ENCODE data around the gene TOLLIP. TPM values are rescaled to one million over a fixed set of nuclear protein-coding genes. Genes with fewer than 3 reads are reported as not detected.

TOLLIP gene
- total RNA-seq, 2 donors from 2014 or later, result 32.9 to 34.1 TPM

DNA sequence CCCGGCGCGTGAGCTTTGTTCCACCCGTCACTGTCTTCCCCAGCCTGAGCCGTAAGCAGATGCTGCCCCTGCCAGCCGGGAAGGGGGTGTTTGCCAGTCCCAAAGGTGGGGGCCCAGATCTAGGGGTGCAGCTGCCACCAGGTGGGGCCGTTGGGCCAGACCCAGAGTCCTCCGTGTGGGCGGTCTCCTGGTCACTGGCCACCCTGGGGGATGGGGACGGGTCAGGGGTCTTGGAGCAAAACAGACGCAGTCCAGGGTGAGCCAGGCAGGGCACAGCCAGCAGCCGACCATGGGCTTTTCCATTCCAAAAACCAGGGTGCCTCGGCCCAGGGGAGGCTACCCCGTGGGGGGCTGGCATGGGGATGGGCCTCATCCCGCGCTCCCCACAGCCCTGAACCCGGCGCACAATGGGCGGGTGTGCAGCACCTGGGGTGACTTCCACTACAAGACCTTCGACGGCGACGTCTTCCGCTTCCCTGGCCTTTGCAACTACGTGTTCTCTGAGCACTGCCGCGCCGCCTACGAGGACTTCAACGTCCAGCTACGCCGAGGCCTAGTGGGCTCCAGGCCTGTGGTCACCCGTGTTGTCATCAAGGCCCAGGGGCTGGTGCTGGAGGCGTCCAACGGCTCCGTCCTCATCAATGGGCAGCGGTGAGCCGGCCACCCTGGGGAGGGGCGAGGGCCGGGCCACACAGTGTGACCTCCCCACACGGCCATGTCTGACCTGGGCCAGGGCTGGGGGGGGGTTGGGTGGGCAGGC is 83.0 kb downstream of the TOLLIP start:
- Mint-ChIP-seq H3K36me3 (ENCODE audit: insufficient read depth in 2 of 2) (no peaks in the 10 kb centered on the region), H3K4me1 (ENCODE audit: low read depth) (no peaks in the 10 kb centered on the region), H3K4me3 (no peak overlapping the region), H3K27ac (no peak overlapping the region), H3K27me3 (ENCODE audit: low read depth) (no peaks in the 10 kb centered on the region), H3K9me3 (no peaks in the 10 kb centered on the region)
- ATAC-seq (replicated peaks in 1 of 2) (no peak), DNase-seq (peak in 1 of 2 donors; percentile 7)

DNA sequence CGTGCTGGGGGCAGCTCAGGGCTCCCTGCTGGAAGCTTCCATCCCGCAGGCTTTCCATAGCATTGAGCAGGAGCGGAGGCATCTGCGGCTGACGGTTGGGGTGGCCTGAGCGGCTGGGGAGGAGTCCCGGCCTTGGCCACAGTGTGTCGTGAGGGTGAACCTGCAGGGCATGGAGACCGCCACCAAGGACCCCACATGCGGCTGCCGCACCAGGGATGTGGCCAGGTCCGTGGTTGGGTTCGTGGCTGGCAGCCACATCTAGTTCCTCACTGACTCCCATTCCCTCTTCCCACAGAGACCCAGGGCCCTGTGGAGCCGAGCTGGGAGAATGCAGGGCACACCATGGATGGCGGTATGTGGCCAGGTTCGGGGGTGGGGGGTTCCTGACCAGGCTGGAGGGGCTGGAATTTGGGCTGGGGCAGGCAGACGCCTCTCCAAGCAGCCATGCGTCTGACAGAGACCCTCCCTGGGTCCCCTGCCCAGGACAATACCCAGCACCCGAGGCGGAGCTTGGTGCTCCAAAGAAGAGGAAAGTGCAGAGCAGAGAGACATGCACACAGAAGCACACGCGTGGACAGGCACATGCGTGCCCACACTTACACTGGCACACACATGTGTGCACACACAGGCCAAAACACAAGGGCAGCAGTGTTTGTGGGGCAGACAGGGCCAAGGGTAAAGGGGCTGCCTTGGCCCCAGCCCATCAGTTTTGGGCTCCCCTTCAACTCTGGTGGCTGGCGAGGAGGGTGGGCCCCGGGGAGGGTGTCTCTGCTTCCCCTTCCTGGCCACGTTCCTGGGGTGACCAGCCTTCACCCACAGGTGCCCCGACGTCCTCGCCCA is 83.8 kb downstream of the TOLLIP start:
- Mint-ChIP-seq H3K4me1 (ENCODE audit: low read depth) (no peaks in the 10 kb centered on the region), H3K36me3 (ENCODE audit: insufficient read depth in 2 of 2) (no peaks in the 10 kb centered on the region), H3K9me3 (no peaks in the 10 kb centered on the region), H3K27me3 (ENCODE audit: low read depth) (no peaks in the 10 kb centered on the region), H3K4me3 (no peak overlapping the region), H3K27ac (no peak overlapping the region)
- DNase-seq (no peak), ATAC-seq (replicated peaks in 1 of 2) (no peak)

DNA sequence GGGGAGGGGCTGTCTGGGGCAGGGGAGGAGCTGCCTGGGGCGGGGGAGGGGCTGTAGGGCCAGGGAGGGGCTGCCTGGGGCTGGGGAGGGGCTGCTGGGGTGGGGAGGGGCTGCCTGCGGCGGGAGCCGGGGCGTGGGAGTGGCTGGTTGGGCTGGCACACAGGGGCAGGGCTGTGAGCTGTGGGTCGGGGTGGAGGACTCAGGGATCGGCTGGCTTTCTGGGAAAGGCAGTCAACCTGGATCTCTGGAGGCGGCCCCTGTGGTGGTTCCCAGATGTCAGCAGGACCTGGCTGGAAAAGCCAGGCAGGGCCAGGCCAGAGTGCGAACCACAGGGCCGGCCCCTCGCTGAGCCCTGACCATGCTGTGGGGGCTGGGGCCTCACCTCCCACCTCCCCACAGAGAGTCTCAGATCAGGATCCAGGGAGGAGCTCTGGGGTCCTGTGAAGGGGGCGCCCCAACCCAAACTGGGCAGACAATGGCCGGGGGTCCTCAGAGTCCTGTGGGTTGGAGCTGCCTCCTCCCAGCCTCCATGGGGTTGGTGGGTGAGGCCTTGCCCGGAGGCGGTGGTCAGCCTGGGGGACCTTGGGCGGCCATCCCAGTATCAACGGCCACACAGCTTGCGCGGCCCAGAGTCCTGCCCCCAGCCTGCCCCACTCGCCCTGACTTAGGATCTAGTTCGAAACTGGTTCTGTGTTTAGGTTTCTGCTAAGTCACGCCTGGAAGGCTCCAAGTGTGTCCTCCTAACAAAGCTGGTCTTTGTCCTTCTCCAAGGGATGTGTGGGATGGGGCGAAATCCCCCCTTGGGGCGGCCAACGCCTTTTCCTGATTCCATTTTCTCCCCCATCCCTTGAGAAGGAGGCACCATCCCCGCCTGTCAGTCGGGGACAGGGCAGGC is 84.7 kb downstream of the TOLLIP start:
- ATAC-seq (replicated peaks in 1 of 2) (no peak), DNase-seq (no peak)
- H3K4me1 Mint-ChIP-seq (ENCODE audit: low read depth), result no peaks in the 10 kb centered on the region
- H3K27ac Mint-ChIP-seq, result no peak overlapping the region
- no peaks in the 10 kb centered on the region for H3K36me3 Mint-ChIP-seq (ENCODE audit: insufficient read depth in 2 of 2)
- H3K27me3 Mint-ChIP-seq (ENCODE audit: low read depth), result no peaks in the 10 kb centered on the region
- no peak overlapping the region for H3K4me3 Mint-ChIP-seq
- H3K9me3 Mint-ChIP-seq, result no peaks in the 10 kb centered on the region

Other genes starting within 250 kb of the TOLLIP start
- not detected for gene MUC2, start 234.8 kb downstream of the TOLLIP start, total RNA-seq
- not detected for gene MUC5AC, start 151.7 kb downstream of the TOLLIP start, total RNA-seq
- gene MUC5B, start 86.6 kb downstream of the TOLLIP start, total RNA-seq, result not detected
- gene BRSK2, start 80.3 kb upstream of the TOLLIP start, total RNA-seq, result under 1 TPM; 0.51 to 0.84 TPM
- gene MOB2, start 177.1 kb upstream of the TOLLIP start, total RNA-seq, result 10 to 100 TPM; 30.7 to 31.0 TPM